ENCODE measurements around the gene DUSP28.

DNA sequence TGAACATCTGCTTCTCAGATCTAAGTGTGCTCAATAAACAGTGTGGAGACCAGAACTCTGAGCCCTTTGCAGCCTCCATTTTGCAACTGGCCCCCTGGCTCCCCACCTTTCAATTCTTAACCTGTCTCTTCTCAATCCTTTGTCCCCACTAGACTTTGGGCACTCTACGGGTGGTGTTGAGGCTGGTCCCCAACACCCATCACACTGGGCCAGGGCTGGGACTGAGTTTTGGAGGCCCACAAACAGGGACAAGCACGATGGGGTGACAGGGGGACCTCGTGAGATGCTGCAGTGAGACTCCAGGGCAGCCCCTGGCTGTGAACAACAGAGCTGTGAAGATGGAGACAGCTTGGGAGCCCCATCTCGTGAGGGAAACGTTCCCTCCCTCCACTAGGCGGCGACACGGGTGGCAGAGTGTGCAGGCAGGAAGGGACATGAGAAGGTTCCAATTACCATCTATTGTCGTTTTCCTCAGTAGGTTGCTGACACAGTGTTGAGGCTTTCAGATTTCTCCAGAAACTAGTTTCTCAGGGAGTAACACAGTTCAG lies 3.5 kb upstream of the DUSP28 start:
- no peak for TF ChIP-seq YY1 (tag by site-specific recombination; IDR thresholded peaks at IDR 0.05)
- TF ChIP-seq ZNF184 (tag by site-specific recombination; IDR thresholded peaks at IDR 0.05) = no peak
- TF ChIP-seq TCF7L2 (IDR thresholded peaks at IDR 0.05; ENCODE audit: borderline replicate concordance, low read depth, low read length) = no peak
- TF ChIP-seq, protein P1, sequence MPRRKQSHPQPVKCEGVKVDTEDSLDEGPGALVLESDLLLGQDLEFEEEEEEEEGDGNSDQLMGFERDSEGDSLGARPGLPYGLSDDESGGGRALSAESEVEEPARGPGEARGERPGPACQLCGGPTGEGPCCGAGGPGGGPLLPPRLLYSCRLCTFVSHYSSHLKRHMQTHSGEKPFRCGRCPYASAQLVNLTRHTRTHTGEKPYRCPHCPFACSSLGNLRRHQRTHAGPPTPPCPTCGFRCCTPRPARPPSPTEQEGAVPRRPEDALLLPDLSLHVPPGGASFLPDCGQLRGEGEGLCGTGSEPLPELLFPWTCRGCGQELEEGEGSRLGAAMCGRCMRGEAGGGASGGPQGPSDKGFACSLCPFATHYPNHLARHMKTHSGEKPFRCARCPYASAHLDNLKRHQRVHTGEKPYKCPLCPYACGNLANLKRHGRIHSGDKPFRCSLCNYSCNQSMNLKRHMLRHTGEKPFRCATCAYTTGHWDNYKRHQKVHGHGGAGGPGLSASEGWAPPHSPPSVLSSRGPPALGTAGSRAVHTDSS (tag by site-specific recombination; IDR thresholded peaks at IDR 0.05) = no peak
- TF ChIP-seq, protein P2, sequence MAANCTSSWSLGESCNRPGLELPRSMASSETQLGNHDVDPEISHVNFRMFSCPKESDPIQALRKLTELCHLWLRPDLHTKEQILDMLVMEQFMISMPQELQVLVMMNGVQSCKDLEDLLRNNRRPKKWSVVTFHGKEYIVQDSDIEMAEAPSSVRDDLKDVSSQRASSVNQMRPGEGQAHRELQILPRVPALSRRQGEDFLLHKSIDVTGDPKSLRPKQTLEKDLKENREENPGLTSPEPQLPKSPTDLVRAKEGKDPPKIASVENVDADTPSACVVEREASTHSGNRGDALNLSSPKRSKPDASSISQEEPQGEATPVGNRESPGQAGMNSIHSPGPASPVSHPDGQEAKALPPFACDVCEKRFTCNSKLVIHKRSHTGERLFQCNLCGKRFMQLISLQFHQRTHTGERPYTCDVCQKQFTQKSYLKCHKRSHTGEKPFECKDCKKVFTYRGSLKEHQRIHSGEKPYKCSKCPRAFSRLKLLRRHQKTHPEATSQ (tag by site-specific recombination; IDR thresholded peaks at IDR 0.05) = no peak

Data from HEK293 (cell line).